ENCODE results near the gene OR10G4.
"Not testable (repeated sequence)": the region's sequence is repeated elsewhere in the genome, so short reads cannot be mapped to it uniquely, and the experiment has no call there.

The OR10G4 gene, protein sequence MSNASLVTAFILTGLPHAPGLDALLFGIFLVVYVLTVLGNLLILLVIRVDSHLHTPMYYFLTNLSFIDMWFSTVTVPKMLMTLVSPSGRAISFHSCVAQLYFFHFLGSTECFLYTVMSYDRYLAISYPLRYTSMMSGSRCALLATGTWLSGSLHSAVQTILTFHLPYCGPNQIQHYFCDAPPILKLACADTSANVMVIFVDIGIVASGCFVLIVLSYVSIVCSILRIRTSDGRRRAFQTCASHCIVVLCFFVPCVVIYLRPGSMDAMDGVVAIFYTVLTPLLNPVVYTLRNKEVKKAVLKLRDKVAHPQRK

DNA sequence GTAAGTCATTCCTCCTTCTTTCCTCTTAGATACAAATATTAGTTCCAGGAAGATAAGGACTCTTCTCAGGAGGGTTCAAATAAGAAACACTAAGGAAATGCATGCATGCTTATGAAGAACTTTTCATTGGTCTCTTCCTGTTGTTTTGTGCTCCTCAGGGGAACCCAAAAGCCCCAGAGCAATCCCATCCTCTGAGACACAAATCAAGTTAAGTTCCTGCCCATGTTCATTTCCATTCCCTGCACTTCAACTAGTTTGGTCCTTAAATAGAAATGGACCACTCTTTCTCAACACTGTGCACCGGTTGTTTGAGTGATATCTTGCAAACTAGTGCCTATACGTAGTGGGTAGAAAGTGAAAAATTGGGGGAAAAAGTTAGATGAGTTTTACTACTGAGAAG is at the start of gene OR10G4:
Gene OR10G4, plus strand, starts transcription at position 301 of the 400 bp plus-strand sequence. CDS start 2,578 bp downstream, outside the sequence.
- Mint-ChIP-seq H3K27ac (no peak within 1 kb of the TSS), H3K4me3 (no peak within 1 kb of the TSS), H3K27me3 (no peaks in the 10 kb centered on the region), H3K4me1 (ENCODE audit: low read depth) (no peaks in the 10 kb centered on the region), H3K9me3 (no peaks in the 10 kb centered on the region), H3K36me3 (ENCODE audit: low read depth) (no peaks in the 10 kb centered on the region)
- intact Hi-C loops (cut with micrococcal nuclease), result no loop called here

DNA sequence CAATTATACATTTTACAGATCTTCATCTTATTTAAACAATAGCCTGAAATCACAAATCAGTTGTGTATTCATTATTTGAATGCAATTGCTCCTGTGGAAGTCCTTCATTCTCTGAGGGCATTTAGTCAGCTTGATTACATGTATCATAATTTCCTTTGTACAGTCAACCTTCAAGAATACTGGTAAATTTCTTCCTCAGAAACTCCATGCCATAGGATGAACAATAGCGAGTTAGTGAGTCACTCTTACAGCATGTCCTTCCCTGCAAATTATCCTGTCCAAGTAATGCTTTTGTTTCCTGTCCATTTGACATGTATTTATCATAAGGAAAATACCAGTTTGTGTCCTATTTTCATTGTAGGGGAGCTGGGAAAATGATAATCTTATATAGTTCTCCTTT is 39.0 kb upstream of the OR10G4 start:
- no peak overlapping the region for H3K27ac Mint-ChIP-seq
- intact Hi-C loops (cut with micrococcal nuclease), result no loop called here
- no peak overlapping the region for H3K4me3 Mint-ChIP-seq
- no peaks in the 10 kb centered on the region for H3K4me1 Mint-ChIP-seq (ENCODE audit: low read depth)
- H3K36me3 Mint-ChIP-seq (ENCODE audit: low read depth), result no peaks in the 10 kb centered on the region
- H3K9me3 Mint-ChIP-seq, result no peaks in the 10 kb centered on the region
- H3K27me3 Mint-ChIP-seq, result no peaks in the 10 kb centered on the region

DNA sequence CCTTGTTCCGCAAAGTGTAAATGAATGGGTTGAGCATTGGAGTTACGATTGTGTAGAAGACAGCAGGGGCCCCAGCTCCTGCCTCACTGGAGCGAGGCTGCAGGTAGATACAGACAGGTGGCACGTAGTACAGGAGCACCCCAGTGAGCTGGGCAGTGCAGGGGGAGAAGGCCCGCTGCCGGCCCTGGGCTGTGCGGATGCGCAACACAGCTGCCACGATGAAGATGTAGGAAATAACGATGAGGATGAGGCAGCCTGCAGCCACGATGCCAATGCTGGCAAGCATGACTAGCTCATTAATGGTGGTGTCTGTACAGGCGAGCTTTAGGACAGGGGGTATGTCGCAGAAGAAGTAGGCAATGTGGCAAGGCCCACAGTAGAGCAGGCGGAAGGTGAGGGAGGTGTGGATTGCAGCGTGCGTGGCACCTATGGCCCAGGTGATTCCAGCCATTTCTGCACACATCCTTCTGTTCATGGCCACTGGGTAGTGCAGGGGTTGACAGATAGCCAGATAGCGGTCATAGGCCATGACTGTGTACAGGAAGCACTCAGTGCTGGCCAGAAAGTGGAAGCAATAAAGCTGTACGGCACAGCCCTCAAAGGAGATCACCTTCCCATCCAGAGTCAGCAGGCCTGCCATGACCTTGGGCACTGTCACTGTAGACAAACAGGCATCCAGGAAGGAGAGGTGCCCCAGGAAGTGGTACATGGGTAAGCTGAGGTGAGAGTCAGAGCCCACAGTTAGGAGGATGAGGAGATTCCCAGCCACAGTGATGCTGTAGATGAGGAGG is 35.8 kb upstream of the OR10G4 start:
- H3K27ac Mint-ChIP-seq, result no peak overlapping the region
- H3K27me3 Mint-ChIP-seq, result no peaks in the 10 kb centered on the region
- intact Hi-C loops (cut with micrococcal nuclease), result no loop called here
- no peaks in the 10 kb centered on the region for H3K36me3 Mint-ChIP-seq (ENCODE audit: low read depth)
- no peaks in the 10 kb centered on the region for H3K4me1 Mint-ChIP-seq (ENCODE audit: low read depth)
- H3K4me3 Mint-ChIP-seq, result no peak overlapping the region
- peaks cover under 1% of the 10 kb centered on the region for H3K9me3 Mint-ChIP-seq

DNA sequence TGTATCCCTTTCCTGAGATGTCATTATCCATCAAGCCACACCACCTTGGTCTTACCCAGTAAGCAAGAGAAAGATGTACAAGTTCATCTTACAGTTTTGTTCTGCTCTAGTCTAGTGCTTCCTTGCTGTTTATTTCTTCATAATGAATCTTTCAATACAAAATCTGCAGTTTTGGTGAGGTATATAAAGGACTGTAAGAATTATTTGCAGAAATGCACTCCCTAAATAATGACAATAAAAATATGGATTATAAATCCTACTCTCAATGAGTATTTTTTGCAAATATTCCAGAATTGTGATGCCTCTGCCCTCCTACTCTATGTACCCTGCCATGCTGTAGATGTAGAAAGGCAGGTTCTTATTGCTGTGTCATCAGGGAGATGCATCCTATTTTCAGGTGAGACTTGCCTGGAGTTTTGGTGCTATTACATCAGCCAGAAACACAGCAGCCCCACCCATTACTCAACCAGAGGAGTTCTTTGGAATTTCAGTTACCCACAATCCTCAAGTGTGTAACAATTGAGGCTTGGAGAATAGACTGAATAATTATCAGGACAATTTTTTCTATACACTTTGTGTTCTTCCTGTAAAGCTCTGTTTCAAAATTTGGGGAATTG is 35.0 kb upstream of the OR10G4 start, which contains the start of gene OR10S1:
Gene OR10S1, minus strand, starts transcription at position 51 of the 617 bp plus-strand sequence. CDS start 117 bp downstream, outside the sequence.
- Mint-ChIP-seq H3K9me3 (peaks cover 9% of the 10 kb centered on the region), H3K4me1 (ENCODE audit: low read depth) (no peaks in the 10 kb centered on the region), H3K4me3 (no peak within 1 kb of the TSS), H3K27ac (no peak within 1 kb of the TSS), H3K27me3 (no peaks in the 10 kb centered on the region), H3K36me3 (ENCODE audit: low read depth) (no peaks in the 10 kb centered on the region)
- intact Hi-C loops (cut with micrococcal nuclease), result no loop called here

DNA sequence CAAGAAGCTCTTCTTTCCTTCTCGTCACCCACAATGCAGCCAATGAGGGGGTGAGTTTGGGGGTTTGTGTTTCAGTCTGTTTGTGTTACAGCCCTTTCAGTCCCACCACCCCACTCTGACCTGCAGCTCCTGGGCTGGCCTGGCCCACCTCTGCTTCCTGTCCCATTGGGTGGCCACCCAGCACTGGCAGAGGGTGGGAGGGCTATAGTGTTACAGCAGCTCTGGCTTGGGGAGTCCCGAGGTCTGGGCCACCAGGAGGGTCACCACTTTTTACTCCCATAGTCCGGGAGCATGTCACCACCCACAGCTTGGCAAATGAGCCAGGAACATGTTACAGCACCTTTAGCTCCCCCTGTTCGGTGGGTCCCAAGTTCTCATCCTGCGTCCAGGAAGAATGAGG is 33.5 kb upstream of the OR10G4 start:
- no peaks in the 10 kb centered on the region for H3K27me3 Mint-ChIP-seq
- intact Hi-C loops (cut with micrococcal nuclease), result no loop called here

DNA sequence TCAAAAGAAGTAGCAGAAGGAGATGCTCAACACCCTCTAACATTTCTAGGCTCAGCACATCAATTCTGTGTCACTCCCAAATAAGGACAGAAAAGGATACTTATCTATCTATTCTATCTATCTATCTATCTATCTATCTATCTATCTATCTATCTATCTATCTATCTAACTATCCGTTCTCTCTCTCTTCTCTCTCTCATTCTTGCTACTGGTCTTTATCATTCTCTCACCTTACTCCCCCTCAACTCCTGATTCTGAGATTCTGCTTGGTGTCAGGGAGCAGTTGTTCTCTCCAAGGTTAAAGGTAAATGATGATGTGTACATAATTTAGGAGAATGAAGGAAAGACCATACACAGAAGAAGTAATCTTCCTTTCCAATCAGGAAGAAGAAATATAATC is 17.7 kb upstream of the OR10G4 start, which contains the start of gene OR10G6:
Gene OR10G6, minus strand, starts transcription at position 43 of the 400 bp plus-strand sequence. Its CDS starts 0 bp downstream, at position 43.
- H3K27me3 Mint-ChIP-seq, result no peaks in the 10 kb centered on the region
- intact Hi-C loops (cut with micrococcal nuclease), result no loop called here

More for the DNA sequence above, 33.5 kb upstream of the OR10G4 start:
- H3K36me3 Mint-ChIP-seq (ENCODE audit: low read depth), result no peaks in the 10 kb centered on the region
- no peak overlapping the region for H3K27ac Mint-ChIP-seq
- peaks cover 24% of the 10 kb centered on the region for H3K9me3 Mint-ChIP-seq
- no peaks in the 10 kb centered on the region for H3K4me1 Mint-ChIP-seq (ENCODE audit: low read depth)
- no peak overlapping the region for H3K4me3 Mint-ChIP-seq

DNA sequence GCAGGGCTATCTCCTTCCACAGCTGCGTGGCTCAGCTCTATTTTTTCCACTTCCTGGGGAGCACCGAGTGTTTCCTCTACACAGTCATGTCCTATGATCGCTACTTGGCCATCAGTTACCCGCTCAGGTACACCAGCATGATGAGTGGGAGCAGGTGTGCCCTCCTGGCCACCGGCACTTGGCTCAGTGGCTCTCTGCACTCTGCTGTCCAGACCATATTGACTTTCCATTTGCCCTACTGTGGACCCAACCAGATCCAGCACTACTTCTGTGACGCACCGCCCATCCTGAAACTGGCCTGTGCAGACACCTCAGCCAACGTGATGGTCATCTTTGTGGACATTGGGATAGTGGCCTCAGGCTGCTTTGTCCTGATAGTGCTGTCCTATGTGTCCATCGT is 3.0 kb downstream of the OR10G4 start:
- H3K36me3 Mint-ChIP-seq (ENCODE audit: low read depth); H3K27ac Mint-ChIP-seq; H3K4me3 Mint-ChIP-seq; H3K4me1 Mint-ChIP-seq (ENCODE audit: low read depth); intact Hi-C loops (cut with micrococcal nuclease); H3K9me3 Mint-ChIP-seq; H3K27me3 Mint-ChIP-seq: not testable (repeated sequence)

More for the DNA sequence above, 17.7 kb upstream of the OR10G4 start, which contains the start of gene OR10G6:
- H3K36me3 Mint-ChIP-seq (ENCODE audit: low read depth), result no peaks in the 10 kb centered on the region
- no peaks in the 10 kb centered on the region for H3K4me1 Mint-ChIP-seq (ENCODE audit: low read depth)
- no peak within 1 kb of the TSS for H3K4me3 Mint-ChIP-seq
- no peak within 1 kb of the TSS for H3K27ac Mint-ChIP-seq
- H3K9me3 Mint-ChIP-seq, result no peaks in the 10 kb centered on the region

DNA sequence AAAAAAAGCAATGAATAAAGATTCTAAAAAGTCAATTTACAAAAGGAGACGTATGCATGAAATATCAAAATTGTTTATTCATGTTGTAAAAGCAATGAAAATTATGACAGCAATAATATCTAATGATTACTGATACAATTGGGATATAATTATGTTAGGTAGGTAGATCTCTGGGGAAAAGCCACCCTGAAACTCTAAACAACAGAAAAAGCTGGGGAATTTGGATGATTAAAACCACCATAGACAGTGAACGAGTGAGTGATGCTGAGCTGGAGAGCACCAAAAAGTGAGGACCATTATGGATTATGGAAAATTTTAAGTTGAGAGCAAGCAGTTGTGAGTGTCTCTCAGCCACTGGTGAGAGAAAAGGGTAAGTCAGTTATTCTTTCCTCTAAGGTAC is 13.7 kb downstream of the OR10G4 start, which contains the start of gene OR10G8:
Gene OR10G8, plus strand, starts transcription at position 301 of the 400 bp plus-strand sequence. CDS start 2,825 bp downstream, outside the sequence.
- Mint-ChIP-seq H3K36me3 (ENCODE audit: low read depth) (no peaks in the 10 kb centered on the region), H3K4me1 (ENCODE audit: low read depth) (no peaks in the 10 kb centered on the region), H3K9me3 (no peaks in the 10 kb centered on the region), H3K27me3 (no peaks in the 10 kb centered on the region), H3K4me3 (no peak within 1 kb of the TSS), H3K27ac (no peak within 1 kb of the TSS)
- intact Hi-C loops (cut with micrococcal nuclease), result no loop called here

DNA sequence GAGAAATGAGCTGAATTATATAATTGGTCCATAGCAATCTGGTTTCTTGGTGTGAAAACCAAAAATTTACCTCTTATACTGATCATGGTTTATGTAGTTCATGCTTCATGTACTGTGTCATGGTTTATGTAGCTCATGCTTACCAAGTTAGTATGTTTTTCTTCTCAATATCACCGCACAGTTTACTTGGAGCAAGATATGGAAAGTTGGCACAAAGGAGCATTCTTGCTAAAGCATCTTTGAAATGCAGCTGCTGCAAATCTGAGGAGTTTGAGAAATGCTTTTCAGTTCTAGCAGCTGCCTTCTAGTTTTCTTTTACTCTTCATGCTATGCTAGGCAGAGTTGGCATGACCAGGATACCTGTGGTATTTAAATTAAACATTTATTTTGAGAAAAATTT is 23.9 kb downstream of the OR10G4 start:
- no peaks in the 10 kb centered on the region for H3K27me3 Mint-ChIP-seq
- intact Hi-C loops (cut with micrococcal nuclease), result no loop called here
- no peaks in the 10 kb centered on the region for H3K9me3 Mint-ChIP-seq
- no peaks in the 10 kb centered on the region for H3K36me3 Mint-ChIP-seq (ENCODE audit: low read depth)
- H3K4me3 Mint-ChIP-seq, result no peak overlapping the region
- no peak overlapping the region for H3K27ac Mint-ChIP-seq
- H3K4me1 Mint-ChIP-seq (ENCODE audit: low read depth), result no peaks in the 10 kb centered on the region

DNA sequence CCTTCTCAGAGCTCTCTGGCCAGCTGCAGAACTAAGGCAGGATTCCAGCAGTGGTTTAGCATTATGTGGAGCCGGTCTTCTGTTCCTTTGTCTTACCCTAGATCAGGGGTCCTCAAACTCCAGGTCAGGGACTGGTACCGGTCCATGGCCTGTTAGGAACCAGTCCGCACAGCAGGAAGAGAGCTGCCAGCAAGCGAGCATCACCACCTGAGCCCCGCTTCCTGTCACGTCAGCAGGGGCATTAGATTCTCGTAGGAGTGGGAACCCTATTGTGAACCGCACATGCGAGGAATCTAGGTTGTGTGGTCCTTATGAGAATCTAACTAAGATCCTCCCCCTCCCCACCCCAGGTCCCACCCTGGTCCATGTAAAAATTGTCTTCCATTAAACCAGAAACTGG is 26.8 kb downstream of the OR10G4 start:
- Mint-ChIP-seq H3K9me3 (no peaks in the 10 kb centered on the region), H3K27me3 (no peaks in the 10 kb centered on the region), H3K4me1 (ENCODE audit: low read depth) (no peaks in the 10 kb centered on the region), H3K36me3 (ENCODE audit: low read depth) (no peaks in the 10 kb centered on the region), H3K27ac (no peak overlapping the region), H3K4me3 (no peak overlapping the region)
- intact Hi-C loops (cut with micrococcal nuclease), result no loop called here

DNA sequence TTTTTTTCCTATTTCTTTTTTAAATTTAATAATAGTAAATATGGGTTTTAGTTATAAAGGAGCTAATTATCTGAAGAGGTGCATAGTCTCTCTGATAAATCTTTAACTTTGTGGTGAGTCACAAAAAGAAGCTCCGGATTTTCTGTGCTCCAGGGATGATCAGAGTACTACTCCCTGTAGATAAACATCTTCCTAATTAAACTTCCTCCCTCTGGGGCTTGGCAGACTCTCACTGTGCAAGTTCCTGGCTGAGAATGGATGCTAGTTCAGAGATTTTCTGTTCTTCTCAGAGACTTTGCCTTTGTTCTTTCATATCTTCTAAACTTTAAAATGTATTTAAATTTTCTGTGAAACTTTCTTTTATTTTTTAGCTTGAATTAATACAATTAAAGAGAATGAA is 28.5 kb downstream of the OR10G4 start, which contains the start of gene OR10G7:
Gene OR10G7, minus strand, starts transcription at position 72 of the 400 bp plus-strand sequence. CDS start 2,324 bp downstream, outside the sequence.
- Mint-ChIP-seq H3K27me3 (no peaks in the 10 kb centered on the region), H3K36me3 (ENCODE audit: low read depth) (no peaks in the 10 kb centered on the region), H3K4me3 (no peak within 1 kb of the TSS), H3K4me1 (ENCODE audit: low read depth) (no peaks in the 10 kb centered on the region), H3K27ac (no peak within 1 kb of the TSS), H3K9me3 (no peaks in the 10 kb centered on the region)
- intact Hi-C loops (cut with micrococcal nuclease), result no loop called here

DNA sequence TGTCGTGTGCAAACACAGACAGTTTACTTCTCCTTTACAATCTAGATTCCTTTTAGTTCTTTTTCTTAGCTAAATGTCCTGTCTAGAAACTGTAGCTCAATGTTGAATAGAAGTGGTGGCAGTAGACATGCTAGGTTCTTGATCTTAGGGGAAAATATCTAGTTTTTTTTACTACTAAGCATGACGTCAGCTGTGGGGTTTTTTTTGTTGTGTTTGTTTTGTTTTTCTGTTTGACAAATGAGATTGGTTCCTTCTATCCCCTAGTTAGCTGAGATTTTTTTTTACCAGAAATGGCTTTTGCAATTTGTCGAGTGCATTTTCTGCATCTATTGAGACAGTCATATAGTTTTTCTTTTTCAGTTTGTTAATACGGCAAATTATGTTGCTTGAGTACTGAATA is 30.6 kb downstream of the OR10G4 start:
- H3K36me3 Mint-ChIP-seq (ENCODE audit: low read depth), result no peaks in the 10 kb centered on the region
- H3K27ac Mint-ChIP-seq, result no peak overlapping the region
- no peaks in the 10 kb centered on the region for H3K27me3 Mint-ChIP-seq
- H3K4me3 Mint-ChIP-seq, result no peak overlapping the region
- intact Hi-C loops (cut with micrococcal nuclease), result no loop called here
- H3K9me3 Mint-ChIP-seq, result no peaks in the 10 kb centered on the region
- no peaks in the 10 kb centered on the region for H3K4me1 Mint-ChIP-seq (ENCODE audit: low read depth)

DNA sequence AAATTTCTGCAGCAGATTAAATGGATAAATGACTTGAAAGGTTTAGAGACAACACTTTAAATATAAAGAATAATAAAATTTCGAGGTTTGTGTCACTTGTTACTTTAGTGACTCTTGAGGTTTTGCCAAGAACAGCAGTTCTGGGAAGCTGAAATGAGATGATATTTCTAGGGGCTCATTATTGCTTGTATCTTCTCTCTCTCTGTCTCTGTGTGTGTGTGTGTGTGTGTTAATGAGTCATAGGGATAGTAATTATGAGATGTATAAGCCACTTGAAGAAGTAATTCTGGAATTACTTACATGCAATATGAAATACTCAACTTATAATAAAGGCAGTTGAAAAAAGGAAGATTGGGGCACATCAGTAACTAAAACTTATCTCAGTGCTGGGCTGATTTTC is 38.0 kb downstream of the OR10G4 start:
- Mint-ChIP-seq H3K4me1 (ENCODE audit: low read depth) (no peaks in the 10 kb centered on the region), H3K9me3 (no peaks in the 10 kb centered on the region), H3K27ac (no peak overlapping the region), H3K27me3 (no peaks in the 10 kb centered on the region), H3K36me3 (ENCODE audit: low read depth) (no peaks in the 10 kb centered on the region), H3K4me3 (no peak overlapping the region)
- intact Hi-C loops (cut with micrococcal nuclease), result no loop called here

DNA sequence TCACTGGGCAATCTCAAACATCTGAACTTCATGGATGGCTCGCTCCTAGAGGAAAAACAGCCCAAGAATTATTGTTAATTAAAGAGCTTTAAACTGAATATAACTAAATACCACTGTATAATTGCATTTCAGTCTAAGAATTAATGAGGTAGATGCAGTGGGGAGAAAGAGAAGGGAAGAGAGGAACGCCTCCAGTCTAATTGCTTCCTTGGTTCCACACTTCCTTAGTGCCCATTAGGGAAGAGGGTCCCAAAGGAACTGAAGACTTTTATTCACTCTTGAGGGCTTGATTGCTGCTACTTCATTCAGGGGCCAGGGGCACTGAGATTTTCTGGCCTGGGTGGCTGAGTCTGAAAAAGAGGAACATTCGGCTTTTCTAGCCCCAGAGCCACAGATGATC is 40.2 kb downstream of the OR10G4 start:
- Mint-ChIP-seq H3K36me3 (ENCODE audit: low read depth) (no peaks in the 10 kb centered on the region), H3K4me3 (no peak overlapping the region), H3K27ac (no peak overlapping the region), H3K9me3 (no peaks in the 10 kb centered on the region), H3K4me1 (ENCODE audit: low read depth) (no peaks in the 10 kb centered on the region), H3K27me3 (no peaks in the 10 kb centered on the region)
- intact Hi-C loops (cut with micrococcal nuclease), result no loop called here

Measured in dendritic cell treated with granulocyte-macrophage colony-stimulating factor and Interleukin-4, amounts not matched to agents 40 ng/mL and 50 ng/mL, for 4 days (primary cell).